ENCODE results near the gene MYH8.

DNA sequence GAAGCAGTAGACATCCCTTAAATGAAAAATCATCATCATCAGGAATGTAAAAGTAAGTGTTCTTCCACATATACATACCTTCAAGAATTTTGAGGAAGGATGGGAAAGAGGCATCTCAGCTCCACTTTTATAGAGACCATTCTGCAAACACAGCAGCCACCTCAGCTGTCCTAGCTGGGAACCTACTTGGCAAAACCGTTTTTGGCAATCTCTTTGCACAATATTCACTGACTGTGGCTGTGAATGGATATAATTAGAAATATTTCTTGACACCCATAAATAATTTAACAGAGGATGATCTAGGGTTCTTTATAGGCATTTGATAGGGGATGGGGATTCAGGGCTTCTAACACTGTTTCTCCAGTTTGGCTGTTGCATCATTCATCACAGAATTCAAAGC, 47.7 kb upstream of the MYH8 start, which contains the start of gene MYH4:
- TF ChIP-seq, protein P1, sequence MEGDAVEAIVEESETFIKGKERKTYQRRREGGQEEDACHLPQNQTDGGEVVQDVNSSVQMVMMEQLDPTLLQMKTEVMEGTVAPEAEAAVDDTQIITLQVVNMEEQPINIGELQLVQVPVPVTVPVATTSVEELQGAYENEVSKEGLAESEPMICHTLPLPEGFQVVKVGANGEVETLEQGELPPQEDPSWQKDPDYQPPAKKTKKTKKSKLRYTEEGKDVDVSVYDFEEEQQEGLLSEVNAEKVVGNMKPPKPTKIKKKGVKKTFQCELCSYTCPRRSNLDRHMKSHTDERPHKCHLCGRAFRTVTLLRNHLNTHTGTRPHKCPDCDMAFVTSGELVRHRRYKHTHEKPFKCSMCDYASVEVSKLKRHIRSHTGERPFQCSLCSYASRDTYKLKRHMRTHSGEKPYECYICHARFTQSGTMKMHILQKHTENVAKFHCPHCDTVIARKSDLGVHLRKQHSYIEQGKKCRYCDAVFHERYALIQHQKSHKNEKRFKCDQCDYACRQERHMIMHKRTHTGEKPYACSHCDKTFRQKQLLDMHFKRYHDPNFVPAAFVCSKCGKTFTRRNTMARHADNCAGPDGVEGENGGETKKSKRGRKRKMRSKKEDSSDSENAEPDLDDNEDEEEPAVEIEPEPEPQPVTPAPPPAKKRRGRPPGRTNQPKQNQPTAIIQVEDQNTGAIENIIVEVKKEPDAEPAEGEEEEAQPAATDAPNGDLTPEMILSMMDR (IDR thresholded peaks at IDR 0.05): no peak
- no peak for TF ChIP-seq SOX15 (CRISPR knock-in tag; IDR thresholded peaks at IDR 0.05)

Measured in WTC11 (cell line).